Lower leg skin (tissue), 3 donors: ENCODE measurements around the gene INSC.

Experiments
- CTCF ChIP-seq, 3 donors: fragments of 450-650 bp; IDR thresholded peaks; one replicate each; pipeline ENCODE4 v1.5.1; 2016; ENCODE audit warnings: antibody characterized with exemption in 3 of 3, mild to moderate bottlenecking in 3 of 3, moderate library complexity in 2 of 3
- POLR2A ChIP-seq, 2 donors: fragments of 450-650 bp; IDR thresholded peaks; one replicate each; pipeline ENCODE4 v1.6.1; 2016 to 2017; ENCODE audit warnings: antibody characterized with exemption in 2 of 2, mild to moderate bottlenecking in 1 of 2, moderate library complexity in 1 of 2

- TF ChIP-seq CTCF (IDR thresholded peaks at IDR 0.05): no peak
- TF ChIP-seq POLR2A (IDR thresholded peaks at IDR 0.05): no peak
These were observed 64.4 kb downstream of the INSC start for GRCh38 chr11:15179167-15179566.
